ENCODE data around the gene CNTN1.

Gene CNTN1

GRCh38 chr12:40691913-40692764 is at the start of gene CNTN1:
Gene CNTN1, plus strand, starts transcription at chr12:40692439.
- peak; percentile 57 for DNase-seq

- no peak for DNase-seq
Observed at GRCh38 chr12:40643506-40643905, 48.7 kb upstream of the CNTN1 start.

GRCh38 chr12:40643976-40644375 is 48.3 kb upstream of the CNTN1 start:
- no peak for DNase-seq

GRCh38 chr12:40644708-40645107 is 47.5 kb upstream of the CNTN1 start:
- DNase-seq = no peak

DNA sequence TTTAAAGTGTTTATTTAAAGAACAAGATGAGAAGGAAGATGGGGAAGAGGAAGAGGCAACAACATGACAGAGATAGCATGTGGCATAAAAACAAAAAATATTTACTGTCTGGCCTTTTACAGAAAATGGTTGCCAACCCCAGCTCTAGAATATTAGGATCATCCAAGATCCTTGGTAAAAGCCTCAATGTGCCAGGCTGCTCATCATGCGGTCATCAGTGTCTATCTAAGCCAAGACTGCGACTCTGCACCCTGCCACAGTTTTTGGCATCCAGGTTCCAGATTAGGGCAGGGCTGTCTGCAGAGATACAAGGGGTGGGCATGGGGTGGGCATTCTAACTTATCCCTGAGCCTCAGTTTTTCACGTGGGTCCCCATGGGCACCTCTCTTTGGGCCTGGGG is 46.9 kb upstream of the CNTN1 start:
- no peak for DNase-seq

GRCh38 chr12:40646456-40646855 is 45.8 kb upstream of the CNTN1 start:
- no peak for DNase-seq

- DNase-seq = no peak
Observed at GRCh38 chr12:40646911-40647310, 45.3 kb upstream of the CNTN1 start.

GRCh38 chr12:40647651-40648050 is 44.6 kb upstream of the CNTN1 start:
- no peak for DNase-seq

DNA sequence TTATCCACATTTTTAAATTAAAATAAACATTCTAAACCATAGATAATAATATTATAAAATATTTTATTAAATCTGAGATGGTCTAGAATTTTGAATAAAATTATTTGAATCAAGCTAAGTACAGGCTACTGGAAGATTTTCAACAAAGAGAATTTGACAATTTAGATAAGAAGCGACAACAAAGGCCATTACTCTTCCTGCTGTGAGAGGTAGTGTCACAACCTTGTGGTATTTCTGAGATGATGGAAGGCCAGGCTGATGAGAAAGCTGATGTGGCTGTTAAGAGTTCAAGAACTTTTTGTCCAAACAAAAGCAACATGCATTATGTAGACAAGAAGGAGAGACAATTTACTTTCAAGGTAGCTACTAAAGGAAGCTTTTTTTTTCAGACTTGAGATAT is 43.7 kb upstream of the CNTN1 start:
- no peak for DNase-seq

GRCh38 chr12:40650038-40650704 is 42.1 kb upstream of the CNTN1 start:
- no peak for DNase-seq

GRCh38 chr12:40655451-40655850 is 36.8 kb upstream of the CNTN1 start:
- no peak for DNase-seq

GRCh38 chr12:40662366-40662765 is 29.9 kb upstream of the CNTN1 start:
- no peak for DNase-seq

GRCh38 chr12:40663781-40664180 is 28.5 kb upstream of the CNTN1 start:
- no peak for DNase-seq

- no peak for DNase-seq
Observed at GRCh38 chr12:40668099-40668529, 24.1 kb upstream of the CNTN1 start.

- DNase-seq = no peak
Observed at GRCh38 chr12:40672741-40673271, 19.4 kb upstream of the CNTN1 start.

- no peak for DNase-seq
Observed at GRCh38 chr12:40681148-40681547, 11.1 kb upstream of the CNTN1 start.

DNA sequence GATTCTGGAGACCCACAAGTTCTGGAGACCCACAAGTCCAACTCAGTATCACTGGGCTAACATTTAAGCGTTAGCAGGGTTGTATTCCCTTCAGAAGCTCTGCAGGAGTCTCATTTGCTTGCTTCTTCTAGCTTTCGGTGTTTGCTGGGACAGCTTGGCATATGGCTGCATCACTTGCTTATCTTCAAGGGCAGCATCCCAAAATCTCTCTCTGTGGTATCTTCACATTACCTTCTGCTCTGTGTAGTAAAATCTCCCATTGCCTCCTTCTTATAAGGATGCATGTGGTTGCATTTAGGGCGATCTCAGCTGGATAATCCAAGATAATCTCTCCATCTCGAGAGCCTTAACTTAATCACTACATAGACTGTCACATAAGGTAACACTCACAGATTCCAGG is 7.3 kb upstream of the CNTN1 start:
- DNase-seq = no peak

DNA sequence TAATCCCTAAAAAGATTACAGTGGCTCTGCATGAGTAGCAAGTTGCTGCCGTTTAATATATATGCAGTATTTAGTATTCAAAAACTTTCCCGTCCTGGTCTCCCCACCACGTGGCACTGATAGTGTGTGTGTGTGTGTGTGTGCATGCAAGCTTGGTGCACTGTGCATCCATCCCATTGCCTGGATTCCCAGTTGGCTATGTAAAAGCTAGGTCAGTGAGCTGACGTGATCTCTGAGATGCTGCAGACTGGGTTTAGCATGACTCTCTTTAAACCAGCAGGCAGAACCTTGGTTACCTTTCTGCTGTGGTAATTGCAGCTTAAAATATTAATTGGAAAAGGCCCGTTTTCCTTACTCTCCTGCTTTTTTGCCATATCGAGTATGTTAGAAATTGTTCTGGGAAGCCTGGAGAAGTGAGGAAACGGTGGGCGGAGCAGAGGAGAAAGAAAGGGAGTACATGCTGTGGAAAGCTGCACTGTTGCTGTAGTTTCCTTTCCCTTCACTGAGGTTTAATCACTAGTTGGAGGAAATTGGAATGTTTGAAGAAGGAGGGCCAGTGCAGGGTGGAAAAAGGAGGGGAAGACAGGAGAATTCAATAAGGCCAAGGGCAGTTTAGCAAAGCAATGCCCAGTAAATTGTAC is 4.0 kb upstream of the CNTN1 start:
- DNase-seq = no peak

DNA sequence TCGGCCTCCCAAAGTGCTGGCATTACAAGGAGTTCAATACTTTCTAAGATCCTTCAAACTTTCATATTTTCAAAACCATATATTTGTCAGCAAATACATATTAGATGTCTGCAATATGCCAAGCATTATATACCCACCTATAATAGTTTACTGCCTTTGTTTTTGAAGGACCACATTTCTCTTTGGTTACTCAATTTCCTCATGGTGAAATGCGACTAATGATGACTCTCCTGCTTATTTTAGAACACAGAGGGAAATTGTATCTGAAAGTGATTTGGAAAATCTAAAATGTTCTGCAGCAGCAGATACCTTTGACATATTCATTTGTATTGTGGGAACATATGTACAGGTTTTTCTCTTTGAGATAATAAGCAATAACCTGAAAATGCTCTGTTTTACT is 2.7 kb upstream of the CNTN1 start:
- no peak for DNase-seq

DNA sequence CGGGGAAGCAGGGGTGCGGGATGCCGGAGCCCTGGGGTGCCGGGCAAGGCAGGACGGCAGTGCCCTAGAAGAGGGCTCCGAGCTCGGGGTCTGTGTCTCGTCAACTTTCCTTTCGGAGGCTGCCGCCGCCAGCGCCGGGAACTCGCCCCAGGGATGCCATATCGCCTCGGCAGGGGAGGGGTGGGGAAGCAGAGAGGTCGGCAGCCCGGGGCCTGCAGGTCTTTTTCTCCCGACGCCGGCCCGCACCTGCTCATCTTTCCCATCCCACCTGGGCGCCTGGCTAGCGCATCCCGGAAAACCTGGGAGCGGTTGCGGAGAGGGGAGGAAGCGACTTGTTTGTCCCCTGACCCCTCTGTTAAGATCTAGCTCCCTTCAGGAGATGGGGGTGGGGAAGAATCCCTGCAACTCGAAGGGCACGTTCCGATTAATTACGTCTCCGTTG is 547 bp downstream of the CNTN1 start:
- DNase-seq = no peak

DNA sequence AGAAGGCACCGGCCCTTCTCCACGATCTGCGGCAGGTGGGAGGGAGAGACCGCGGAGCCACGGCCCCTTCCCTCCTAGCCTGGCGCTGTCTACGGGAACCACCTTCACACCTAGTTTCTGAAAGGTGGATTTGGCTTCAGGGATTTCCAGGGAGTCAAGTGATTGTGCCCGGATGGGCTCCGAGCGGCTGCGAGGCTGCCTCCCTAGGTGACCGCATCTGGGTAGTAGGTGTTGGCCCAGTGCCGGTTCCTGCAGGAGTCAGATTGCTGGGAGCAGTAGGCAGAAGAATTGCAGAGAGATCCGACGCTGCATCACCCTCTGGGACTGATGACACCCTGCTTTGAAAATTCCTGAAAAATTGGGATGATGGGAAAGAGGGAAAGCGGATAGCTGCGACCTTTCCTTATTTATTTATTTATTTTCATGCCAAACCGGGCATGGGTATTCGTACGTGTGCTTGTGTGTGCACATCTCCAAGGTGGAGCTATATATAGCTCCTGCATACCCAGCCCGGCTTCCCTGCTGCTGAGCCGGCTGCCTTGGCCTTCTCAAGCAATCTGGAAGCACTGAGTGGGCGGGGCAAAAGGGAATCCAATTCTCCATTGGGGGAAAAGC is 1.1 kb downstream of the CNTN1 start:
- peak; percentile 43 for DNase-seq

DNA sequence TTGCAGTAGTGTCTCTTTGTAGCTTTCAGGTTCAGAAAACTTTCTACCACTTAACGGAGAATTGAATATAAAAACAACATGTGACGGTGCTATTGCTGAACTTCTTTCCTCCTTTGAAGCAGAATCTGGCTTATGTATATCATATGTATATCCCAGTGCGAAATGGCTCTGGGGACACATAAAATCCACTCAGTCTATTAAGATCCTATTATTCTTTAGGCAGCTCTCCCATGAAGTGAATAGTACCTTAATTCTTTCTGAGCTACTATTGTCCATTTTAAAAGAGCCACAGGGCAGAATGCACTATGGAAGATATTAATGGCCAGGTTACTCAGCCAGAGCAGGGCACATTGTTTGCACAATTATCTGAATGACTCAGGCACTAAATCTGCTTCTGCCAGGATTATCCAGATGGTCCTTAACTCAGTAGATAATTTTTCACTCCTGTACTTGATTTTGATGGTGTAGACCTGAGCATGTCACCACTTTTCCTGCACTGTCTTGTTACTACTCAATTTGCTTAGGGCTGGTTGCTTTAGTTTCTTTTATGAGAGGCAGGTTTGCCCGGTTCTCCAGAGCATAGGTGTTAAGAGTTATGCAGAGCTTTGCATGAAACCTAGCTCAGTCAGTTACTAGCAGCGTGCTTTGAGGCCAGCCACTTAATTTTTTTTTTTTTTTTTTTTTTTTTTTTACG is 5.5 kb downstream of the CNTN1 start:
- peak; percentile 33 for DNase-seq

GRCh38 chr12:40701756-40702155 is 9.5 kb downstream of the CNTN1 start:
- DNase-seq = no peak

Data from NCI-H748 treated with DMSO at 0.1 percent for 48 hours (cell line).